GM18499 (cell line): ENCODE data around the gene PDGFRB.
A peak's percentile ranks its signal among the peaks of the same experiment; 100 is the strongest.

ENCODE experiments used
- ATAC-seq: cut with Tn5 transposase; IDR thresholded peaks from one replicate; pipeline ENCODE4 v1.9.1; 2021; ENCODE audit warnings: moderate number of reproducible peaks; ENCODE audit not compliant: insufficient read depth, unreplicated experiment

Gene PDGFRB

GRCh38 chr5:150075233-150075632 is 80.4 kb downstream of the PDGFRB start:
- ATAC-seq: no peak

GRCh38 chr5:150073677-150074076 is 82.0 kb downstream of the PDGFRB start:
- no peak for ATAC-seq

- no peak for ATAC-seq
Observed at GRCh38 chr5:150073086-150073625, 82.5 kb downstream of the PDGFRB start.

GRCh38 chr5:150070821-150071220 is 84.8 kb downstream of the PDGFRB start:
- no peak for ATAC-seq

- ATAC-seq: no peak
Observed at GRCh38 chr5:150069672-150070627, 85.7 kb downstream of the PDGFRB start.

- no peak for ATAC-seq
Observed at GRCh38 chr5:150068961-150069645, 86.5 kb downstream of the PDGFRB start.

GRCh38 chr5:150068472-150068871 is 87.2 kb downstream of the PDGFRB start:
- ATAC-seq: no peak

GRCh38 chr5:150068071-150068470 is 87.6 kb downstream of the PDGFRB start:
- no peak for ATAC-seq

- ATAC-seq: no peak
Observed at GRCh38 chr5:150067405-150067960, 88.2 kb downstream of the PDGFRB start.

GRCh38 chr5:150066901-150067396 is 88.7 kb downstream of the PDGFRB start:
- peak; percentile 67 for ATAC-seq

- ATAC-seq: no peak
Observed at GRCh38 chr5:150066436-150066835, 89.2 kb downstream of the PDGFRB start.

GRCh38 chr5:150065886-150066285 is 89.8 kb downstream of the PDGFRB start:
- ATAC-seq: no peak

- ATAC-seq: no peak
Observed at GRCh38 chr5:150065346-150065745, 90.3 kb downstream of the PDGFRB start.

GRCh38 chr5:150064681-150065220 is 90.9 kb downstream of the PDGFRB start:
- no peak for ATAC-seq
